Measurements from ENCODE around the gene PHAX. TPM values are rescaled to one million over a fixed set of nuclear protein-coding genes. Genes with fewer than 3 reads are reported as not detected.
A peak's percentile ranks its signal among the peaks of the same experiment; 100 is the strongest.

PHAX gene
- total RNA-seq, 1 donor = 71.2 TPM

- H3K4me3 ChIP-seq (ENCODE audit: low read depth, low read length) = no peak overlapping the region
- TF ChIP-seq, protein P1, sequence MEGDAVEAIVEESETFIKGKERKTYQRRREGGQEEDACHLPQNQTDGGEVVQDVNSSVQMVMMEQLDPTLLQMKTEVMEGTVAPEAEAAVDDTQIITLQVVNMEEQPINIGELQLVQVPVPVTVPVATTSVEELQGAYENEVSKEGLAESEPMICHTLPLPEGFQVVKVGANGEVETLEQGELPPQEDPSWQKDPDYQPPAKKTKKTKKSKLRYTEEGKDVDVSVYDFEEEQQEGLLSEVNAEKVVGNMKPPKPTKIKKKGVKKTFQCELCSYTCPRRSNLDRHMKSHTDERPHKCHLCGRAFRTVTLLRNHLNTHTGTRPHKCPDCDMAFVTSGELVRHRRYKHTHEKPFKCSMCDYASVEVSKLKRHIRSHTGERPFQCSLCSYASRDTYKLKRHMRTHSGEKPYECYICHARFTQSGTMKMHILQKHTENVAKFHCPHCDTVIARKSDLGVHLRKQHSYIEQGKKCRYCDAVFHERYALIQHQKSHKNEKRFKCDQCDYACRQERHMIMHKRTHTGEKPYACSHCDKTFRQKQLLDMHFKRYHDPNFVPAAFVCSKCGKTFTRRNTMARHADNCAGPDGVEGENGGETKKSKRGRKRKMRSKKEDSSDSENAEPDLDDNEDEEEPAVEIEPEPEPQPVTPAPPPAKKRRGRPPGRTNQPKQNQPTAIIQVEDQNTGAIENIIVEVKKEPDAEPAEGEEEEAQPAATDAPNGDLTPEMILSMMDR (IDR thresholded peaks at IDR 0.05; ENCODE audit: insufficient read depth, low read depth, low read length) = no peak
- peak; percentile 91 for DNase-seq (ENCODE audit: low read depth)
These were observed 23.8 kb downstream of the PHAX start for GRCh38 chr5:126624534-126624933.

GRCh38 chr5:126628102-126628501, 27.4 kb downstream of the PHAX start:
- H3K4me3 ChIP-seq (ENCODE audit: low read depth, low read length) = no peak overlapping the region
- TF ChIP-seq, protein P1 (IDR thresholded peaks at IDR 0.05; ENCODE audit: insufficient read depth, low read depth, low read length) = no peak
- DNase-seq (ENCODE audit: low read depth) = no peak

DNA sequence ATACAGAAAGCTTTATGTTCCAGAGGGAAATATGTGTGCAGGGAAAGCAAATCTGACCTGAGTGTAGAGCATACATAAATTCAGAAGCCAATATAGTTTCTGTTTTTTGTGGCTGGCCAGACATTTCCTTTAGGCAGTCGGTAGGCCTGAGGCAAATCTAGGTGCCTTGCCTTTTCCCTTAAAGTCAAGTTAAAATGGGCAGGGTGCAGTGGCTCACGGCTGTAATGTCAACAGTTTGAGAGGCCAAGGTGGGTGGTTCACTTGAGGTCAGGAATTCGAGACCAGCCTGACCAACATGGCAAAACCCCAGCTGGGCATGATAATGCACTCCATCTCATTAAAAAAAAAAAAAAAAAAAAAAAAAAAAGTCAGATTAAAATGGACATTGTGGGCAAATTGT, 31.2 kb downstream of the PHAX start:
- TF ChIP-seq, protein P1 (IDR thresholded peaks at IDR 0.05; ENCODE audit: insufficient read depth, low read depth, low read length) = no peak
- DNase-seq (ENCODE audit: low read depth) = no peak
- no peak overlapping the region for H3K4me3 ChIP-seq (ENCODE audit: low read depth, low read length)

DNA sequence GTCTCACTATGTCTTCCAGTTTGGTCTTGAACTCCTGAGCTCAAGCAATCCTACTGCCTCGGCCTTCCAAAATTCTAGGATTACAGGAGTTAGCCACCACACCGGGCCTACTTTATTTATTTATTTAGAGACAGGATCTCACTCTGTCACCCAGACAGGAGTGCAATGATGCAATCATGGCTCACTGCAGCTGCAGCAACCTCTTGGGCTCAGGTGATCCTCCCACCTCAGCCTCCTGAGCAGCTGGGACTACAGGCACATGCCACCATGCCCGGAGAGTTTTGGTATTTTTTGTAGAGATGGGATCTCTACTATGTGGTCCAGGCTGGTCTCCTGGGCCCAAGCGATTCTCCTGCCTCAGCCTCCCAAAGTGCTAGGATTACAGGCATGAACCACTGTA, 32.8 kb downstream of the PHAX start:
- no peak overlapping the region for H3K4me3 ChIP-seq (ENCODE audit: low read depth, low read length)
- TF ChIP-seq, protein P1 (IDR thresholded peaks at IDR 0.05; ENCODE audit: insufficient read depth, low read depth, low read length) = no peak
- no peak for DNase-seq (ENCODE audit: low read depth)

- H3K4me3 ChIP-seq (ENCODE audit: low read depth, low read length) = no peak overlapping the region
- DNase-seq (ENCODE audit: low read depth) = no peak
- TF ChIP-seq, protein P1 (IDR thresholded peaks at IDR 0.05; ENCODE audit: insufficient read depth, low read depth, low read length) = no peak
These were observed 34.8 kb downstream of the PHAX start for GRCh38 chr5:126635585-126635984.

GRCh38 chr5:126636956-126637355, 36.2 kb downstream of the PHAX start:
- DNase-seq (ENCODE audit: low read depth) = no peak
- H3K4me3 ChIP-seq (ENCODE audit: low read depth, low read length) = no peak overlapping the region
- TF ChIP-seq, protein P1 (IDR thresholded peaks at IDR 0.05; ENCODE audit: insufficient read depth, low read depth, low read length) = no peak

GRCh38 chr5:126640866-126641265, 40.1 kb downstream of the PHAX start:
- no peak overlapping the region for H3K4me3 ChIP-seq (ENCODE audit: low read depth, low read length)
- TF ChIP-seq, protein P1 (IDR thresholded peaks at IDR 0.05; ENCODE audit: insufficient read depth, low read depth, low read length) = no peak
- DNase-seq (ENCODE audit: low read depth) = no peak

All from fibroblast of villous mesenchyme (primary cell).